Activated gamma-delta T cell treated with anti-CD3 and anti-CD28 coated beads, Interleukin-2, amount 50 U/mL, for 16 hours (primary cell): Measurements from ENCODE around the gene JKAMP.
"Not testable (repeated sequence)": the region's sequence is repeated elsewhere in the genome, so short reads cannot be mapped to it uniquely, and the experiment has no call there.

Experiments used
- DNase-seq: peaks from one replicate; pipeline ENCODE4 v3.0.0-alpha.2; 2020; ENCODE audit warnings: low read depth

Gene JKAMP, protein sequence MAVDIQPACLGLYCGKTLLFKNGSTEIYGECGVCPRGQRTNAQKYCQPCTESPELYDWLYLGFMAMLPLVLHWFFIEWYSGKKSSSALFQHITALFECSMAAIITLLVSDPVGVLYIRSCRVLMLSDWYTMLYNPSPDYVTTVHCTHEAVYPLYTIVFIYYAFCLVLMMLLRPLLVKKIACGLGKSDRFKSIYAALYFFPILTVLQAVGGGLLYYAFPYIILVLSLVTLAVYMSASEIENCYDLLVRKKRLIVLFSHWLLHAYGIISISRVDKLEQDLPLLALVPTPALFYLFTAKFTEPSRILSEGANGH

DNA sequence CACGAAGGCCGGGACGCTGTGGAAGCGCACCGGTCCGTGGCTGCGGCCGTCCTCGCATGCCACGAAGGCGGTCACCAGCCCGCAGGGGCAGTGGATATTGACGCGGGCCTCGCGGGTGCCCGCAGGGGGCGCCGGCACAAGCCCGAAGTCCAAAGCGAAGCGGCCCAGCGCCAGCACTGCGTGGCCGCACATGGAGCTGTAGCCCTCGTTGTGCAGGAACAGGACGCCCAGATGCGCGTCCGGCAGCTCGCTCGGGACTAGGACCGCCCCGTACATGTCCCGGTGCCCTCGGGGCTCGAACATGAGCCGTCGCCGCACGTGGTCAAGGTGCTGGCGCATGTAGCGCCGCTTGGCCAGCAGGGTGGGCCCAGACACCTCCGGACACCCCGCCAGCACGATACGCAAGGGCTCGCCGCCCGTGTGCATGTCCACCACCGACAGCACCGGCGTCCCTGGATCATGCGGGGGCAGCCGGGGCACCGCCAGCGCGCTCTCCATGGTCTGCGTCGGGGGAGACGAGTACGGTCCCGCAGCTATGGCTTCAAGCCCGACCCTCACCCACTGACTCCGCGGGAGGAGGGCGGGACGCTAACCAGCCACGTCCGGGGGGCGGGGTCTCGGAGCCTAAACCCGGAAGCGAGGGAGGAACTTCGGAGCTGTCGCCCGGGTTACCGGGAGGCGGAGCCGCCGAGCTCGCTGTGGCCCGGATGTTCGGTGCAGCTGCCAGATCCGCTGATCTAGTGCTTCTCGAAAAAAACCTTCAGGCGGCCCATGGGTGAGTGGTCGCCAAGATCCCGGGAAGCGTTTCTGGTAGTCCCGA, at the start of gene JKAMP, which contains the start of gene L3HYPDH:
Gene JKAMP (plus strand): TSS at position 699 of the 820 bp plus-strand sequence. CDS start 73 bp downstream, at position 772.
Gene L3HYPDH (minus strand): TSS at position 590 of the 820 bp plus-strand sequence. CDS start 92 bp downstream, at position 498.
- peak; percentile 97 for DNase-seq

DNA sequence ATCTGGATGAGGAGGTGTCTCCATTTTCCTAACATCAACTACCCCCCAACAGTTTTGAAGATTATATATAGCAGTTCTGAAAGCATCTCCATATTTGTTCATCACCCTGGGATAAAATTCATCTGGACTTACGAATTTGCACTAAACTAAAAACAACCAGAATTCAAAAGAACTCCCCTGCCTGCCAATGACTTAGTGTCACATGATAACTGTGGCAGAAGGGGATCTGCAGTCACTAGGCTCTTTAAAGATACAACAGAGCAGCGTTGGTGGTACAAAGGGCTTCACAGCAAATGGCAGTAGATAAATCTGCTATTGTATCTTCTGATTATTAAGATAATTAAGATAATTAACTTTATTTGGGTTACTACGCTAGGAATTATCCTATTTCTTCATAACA, 49.2 kb upstream of the JKAMP start:
- DNase-seq = no peak

DNA sequence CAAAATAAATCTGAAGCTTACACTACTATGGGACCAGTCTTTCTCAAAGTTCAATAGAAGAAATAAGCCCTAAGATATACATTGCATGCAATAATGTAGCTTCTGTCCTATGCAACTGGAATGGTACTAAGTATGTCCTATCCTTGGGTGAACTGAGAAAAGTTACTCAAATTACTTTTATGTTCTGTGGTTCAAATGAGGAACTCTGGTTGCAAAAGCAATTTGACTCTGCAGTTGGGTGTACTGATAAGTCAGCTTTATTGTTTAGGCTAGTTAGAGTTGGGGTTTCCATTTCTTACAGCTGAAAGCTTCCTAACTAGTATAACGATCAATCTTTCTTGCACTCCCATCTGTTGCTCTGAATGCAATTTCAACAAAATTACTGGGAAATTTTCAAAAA, 48.3 kb upstream of the JKAMP start:
- DNase-seq = no peak

DNA sequence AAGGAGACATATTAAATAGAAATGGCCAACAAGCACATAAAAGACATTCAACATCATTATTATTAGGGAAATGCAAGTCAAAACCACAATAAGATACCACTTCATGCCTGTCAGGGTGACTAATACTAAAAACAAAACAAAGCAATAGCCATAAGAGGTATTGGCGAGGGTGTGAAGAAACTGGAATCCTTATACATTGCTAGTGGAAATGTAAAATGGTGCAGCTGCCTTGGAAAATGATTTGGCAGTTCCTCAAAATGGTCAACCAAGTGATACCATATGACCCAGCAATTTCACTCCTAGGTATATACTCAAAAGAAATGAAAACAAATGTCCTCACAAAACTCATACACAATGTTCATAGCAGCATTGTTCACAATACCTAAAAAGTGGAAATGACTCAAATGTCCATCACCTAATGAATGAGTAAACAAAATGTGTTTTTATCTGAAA, 46.1 kb upstream of the JKAMP start:
- DNase-seq = no peak

DNA sequence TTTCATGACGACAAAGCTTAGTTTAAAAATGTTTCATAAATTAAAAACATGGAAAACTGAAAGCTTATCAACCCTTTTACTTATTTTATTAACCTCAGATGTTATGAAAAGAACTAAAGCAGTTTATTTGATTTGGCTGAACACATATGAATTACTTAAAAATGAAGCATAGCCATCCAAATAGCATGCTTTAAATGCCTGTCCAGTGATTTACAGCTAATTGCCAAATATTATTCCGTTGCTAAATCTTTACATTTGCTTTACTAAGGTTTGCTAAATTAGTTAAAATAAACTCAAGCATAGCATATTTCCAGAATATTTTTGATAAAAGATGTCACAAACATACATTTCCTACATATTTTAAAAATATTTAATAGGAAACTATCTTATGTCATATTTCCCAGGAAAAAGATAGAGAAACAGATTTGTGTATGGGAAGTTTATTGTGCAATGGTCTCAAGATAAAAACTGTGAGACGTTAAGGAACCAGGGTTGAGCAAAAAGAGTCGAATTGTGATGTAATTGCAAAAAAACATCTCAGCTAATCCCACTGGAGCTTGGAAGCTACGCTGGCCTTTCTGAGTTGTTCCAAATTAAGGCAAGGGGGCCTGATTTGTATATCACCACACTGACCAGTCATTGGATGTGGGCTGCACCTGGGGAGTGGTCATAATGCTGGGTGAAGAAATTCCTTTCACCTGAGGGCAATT, 44.9 kb upstream of the JKAMP start:
- no peak for DNase-seq

DNA sequence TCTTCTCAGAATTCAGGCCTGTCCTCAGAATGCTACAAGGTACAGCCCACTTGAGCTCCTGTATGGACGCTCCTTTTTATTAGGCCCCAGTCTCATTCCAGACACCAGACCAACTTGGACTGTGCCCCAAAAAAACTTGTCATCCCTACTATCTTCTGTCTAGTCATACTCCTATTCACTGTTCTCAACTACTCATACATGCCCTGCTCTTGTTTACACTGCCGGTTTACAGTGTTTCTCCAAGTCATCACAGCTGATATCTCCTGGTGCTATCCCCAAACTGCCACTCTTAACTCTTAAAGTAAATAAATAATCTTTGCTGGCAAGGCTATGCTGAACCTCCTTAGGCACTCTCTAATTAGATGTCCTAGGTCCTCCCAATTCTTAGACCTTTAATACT, 35.6 kb upstream of the JKAMP start:
- not testable (repeated sequence) for DNase-seq

DNA sequence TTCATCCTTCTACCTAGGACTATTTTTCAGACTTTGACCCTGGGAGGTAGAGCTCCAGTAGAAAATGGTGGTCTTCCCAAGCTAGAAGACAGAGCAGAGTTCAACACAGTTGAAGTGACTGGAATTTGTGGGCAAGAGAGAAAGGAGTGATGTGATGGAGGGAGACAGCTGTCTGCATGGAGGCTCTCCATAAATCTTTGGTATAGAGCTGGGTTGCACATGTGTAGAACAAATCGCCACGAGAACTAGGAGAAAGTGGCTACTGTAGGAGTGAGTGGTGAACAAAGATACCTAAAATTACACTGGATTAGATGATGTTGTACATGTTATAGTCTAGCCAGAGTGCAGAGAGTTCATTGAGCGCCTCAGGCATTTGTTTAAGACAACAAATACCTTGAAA, 33.6 kb upstream of the JKAMP start:
- no peak for DNase-seq

DNA sequence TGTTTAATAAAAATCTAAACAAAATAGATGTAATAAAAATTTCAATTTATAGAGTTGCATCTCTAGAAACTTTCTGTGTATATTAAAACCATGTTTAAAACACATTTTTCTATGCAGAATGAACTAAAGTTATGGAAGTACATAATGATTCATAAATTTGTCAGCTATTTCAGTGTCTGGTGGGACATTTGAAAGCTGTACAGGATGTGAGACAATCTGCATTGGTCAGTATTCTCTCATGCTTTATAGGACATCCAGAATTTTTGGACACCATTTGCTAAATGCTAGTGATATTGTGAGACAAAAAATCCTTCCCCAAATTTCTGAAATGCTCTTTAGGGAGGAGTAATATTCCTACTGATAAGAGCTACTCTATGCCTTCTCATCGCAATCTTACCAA, 32.5 kb upstream of the JKAMP start:
- DNase-seq = no peak

DNA sequence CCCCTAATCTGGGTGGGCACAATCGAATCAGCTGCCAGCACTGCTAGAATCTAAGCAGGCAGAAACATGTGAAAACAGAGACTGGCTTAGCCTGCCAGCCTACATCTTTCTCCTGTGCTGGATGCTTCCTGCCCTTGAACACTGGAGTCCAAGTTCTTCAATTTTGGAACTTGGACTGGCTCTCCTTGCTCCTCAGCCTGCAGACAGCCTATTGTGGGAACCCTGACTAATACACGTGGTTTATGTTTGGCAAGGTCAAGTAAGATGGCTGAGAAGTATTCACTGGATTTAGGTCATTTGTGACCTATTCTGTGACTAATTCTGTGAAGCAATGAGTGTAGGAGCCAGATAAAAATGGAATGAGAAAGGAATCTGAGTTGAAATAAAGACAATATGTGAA, 30.2 kb upstream of the JKAMP start:
- DNase-seq = no peak

DNA sequence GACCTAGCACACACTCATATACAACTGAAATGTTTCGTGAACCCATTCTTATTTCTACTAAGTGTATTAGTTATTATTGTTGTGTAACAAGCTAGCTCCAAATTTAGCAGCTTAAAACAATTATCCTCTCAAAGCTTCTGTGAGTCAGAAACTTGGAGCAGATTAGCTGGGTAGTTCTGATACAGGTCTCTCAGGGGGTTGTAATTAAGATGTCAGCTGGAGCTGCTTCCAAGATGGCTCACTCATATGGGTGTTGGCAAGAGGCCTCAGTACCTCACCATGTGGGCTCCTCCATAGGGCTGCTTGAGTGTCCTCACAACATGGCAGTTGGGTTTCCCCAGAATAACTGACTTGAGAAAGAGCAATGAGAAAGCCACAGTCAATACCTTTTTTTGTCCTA, 28.9 kb upstream of the JKAMP start:
- DNase-seq = no peak

DNA sequence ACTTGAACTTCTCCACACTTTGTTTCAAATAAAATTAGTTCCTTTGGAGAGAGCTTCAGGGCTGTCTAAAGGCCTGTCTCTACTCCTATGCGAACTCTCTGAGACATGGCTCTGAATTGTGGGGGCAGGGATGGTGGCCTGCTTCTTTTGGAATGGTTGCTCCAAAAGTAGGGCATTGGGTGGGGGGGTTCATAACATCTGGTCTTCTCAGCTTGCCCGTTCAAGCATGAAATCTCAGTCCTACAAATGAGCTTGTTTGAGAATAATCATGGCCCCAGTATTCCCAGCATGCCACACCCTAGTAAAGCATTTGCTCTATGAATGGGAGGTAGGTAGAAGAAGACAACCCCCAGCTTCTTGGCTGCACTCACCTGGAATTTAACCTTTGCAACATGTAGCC, 25.8 kb upstream of the JKAMP start:
- no peak for DNase-seq

DNA sequence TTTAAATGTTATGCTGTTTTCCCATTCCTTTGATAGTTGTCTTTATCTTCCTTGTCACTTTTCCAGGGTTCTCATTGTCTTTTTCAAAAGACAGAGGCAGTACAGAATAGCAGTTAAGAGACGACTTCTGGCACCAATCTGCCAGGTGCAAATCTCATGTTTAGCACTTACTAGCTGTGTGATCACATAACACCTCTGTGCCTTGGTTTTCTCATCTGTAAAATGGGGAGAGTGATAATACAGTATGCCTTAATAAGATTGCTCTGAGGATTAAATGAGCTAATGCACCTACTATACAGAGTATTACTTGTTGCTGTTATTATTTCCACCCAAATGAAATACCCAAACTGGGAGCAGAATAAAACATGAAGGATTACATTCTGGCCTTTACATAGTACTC, 23.9 kb upstream of the JKAMP start:
- DNase-seq = no peak

DNA sequence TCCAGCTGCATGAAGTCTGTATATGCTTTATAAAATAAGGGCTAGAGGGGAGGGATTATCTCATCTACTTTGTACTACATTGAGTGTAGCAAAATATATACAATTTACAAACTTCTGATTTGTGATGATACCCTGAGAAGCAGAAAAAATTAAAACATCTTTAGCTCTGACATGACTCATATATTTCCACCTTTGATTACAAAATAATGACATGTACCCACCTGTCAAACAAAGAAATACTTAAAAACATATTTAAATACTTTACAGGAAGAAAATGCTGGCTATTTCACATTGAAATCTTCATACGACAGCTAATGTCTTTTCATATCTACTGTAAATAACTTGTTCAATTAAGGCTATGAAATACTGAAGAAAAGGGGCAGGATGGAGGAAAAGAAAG, 22.4 kb upstream of the JKAMP start:
- DNase-seq = no peak

DNA sequence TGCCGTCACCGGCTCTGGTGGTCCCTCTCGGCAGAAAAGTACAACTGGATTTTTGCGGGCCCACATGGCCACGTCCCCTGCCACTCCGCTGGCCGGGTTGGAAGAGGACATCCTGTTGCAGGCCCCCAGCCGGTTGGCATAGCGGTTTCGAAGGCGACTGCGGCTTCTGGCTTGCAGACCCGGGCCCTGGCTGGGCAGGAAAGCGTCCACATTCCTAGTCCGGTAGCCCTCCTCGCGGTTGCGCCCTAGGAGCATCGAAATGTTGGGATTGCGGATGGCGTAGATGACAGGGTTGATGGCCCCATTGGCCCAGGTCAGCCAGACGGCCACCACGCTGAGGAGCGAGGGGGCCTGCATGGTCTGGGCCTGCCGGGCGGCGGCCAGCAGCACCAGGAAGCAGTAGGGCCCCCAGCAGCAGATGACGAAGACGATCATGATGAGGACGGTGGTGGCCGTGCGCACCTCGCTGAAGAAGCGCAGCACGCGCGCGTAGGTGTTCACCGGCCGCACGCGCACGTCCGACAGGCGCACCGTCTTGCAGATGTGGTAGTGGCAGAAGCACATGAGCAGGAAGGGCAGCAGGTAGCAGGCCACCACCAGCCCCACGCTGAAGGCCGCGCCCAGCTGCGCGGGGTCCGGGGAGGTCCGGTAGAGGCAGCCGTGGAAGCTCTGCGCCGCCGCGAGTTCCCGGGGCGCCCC, 20.4 kb upstream of the JKAMP start:
- DNase-seq = no peak

DNA sequence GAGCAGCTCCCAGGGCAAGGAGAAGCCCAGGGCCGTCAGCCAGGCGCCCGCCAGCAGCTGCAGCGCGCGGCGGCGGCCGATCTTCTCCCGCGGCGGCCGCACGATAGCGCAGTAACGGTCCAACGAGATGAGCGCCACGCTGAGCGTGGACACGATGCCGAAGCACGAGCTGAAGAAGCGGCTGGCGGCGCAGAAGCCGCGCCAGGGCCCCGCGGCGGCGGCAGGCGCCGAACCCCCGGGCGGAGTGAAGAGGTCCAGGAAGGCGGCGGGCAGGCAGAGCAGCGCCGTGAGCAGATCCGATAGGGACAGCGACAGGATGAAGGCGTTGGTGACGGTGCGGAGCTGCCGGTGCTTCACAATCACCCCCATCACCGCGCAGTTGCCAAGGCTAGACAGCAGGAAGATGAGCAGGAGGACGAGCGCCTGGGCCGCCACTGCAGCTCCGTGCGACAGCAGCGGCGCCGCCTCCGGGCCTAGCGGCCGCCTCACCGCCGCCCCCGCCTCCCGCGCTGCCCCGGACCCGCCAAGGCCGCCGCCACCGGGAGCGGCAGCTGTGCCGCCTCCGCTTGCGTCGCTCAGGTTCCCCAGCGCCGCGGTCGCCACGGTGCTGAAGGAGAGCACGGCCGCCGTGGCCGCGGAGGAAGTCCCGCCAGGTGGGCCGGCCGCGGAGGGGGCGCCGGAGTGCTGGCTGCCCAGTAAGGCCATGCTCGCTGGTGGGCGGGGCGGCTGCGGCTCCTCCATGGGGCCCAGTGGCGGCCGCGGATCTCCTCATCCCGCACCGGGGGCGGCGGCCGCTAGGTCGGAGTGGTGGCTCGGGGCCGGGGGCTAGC, 19.6 kb upstream of the JKAMP start:
- peak; percentile 39 for DNase-seq

DNA sequence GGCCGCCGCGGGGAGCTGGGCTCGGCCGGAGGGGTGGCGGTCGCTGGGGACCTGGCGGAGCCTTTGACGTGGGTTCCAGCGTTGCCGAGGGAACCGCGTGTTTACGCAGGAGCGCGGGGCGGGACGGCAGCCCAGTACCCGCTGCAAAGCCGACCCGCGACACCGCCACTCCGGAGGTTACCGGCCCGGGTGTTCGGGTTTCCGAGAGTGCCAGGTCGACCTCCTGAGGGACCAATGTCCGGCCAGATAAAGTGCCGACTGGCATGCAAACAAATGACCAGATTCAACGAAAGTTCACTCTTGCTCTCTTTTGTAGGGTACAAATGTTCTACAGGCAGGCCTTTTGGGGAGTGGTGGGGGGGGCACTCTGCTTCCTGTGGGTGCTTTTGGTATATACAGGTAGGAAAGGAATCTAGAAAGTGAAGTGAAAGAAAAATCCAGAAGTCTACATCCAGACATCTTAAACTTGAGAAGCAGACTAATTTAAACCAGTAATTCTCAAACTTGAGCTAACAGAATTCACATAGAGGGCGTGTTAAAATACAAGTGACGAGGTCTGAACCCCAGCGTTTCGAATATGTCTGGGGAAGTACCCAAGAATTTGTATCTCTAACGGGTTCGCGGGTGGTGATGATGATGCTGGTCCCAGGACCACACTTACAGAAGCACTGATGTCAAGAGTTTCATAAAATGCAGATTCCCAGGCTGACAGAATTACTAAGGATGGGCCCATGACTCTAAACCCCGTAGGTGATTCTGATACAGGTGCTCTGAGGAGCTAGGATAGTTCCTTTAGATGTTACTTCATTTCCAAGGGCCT, 18.8 kb upstream of the JKAMP start, which contains the start of gene GPR135:
Gene GPR135 (minus strand): TSS at position 65 of the 820 bp plus-strand sequence. CDS start 154 bp downstream, outside the sequence.
- no peak for DNase-seq

DNA sequence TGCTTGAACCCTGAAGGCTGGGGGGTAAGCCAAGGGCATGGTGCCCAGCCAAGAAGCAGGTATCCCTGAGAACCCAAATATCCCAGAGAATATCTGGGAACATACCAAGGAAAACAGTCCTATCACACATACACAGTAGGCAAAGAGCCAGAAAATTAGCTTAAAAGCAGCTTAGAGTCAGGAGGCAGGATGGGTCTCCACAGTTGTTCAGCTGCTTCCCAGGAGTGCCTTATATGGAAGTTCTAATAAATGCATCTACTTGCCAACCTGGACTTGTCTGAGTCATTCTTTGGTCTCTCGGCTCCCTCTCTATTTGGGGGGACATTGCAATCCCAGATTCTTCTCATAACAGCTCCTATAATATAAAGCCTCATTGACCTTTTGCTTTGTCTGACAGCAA, 10.1 kb upstream of the JKAMP start:
- no peak for DNase-seq

DNA sequence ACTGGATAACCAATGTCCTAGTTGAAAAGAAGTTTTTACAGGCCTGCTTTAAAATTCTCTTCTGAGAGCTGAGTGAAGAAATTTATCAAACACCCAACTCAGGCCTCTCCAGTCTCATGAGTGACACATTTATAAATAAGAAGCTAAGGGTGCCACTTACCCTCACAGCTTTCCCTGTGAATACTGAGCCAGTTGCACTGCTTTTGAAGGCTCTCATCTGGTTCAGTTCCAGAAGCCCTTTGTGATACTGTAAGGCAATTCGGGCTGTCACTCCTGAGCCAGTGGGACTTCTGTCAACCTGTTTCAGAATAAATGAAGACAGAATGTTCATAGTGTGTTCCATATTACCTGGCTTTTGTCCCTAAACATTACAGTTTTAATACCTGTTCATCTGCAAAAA, 8.6 kb upstream of the JKAMP start:
- DNase-seq = no peak

DNA sequence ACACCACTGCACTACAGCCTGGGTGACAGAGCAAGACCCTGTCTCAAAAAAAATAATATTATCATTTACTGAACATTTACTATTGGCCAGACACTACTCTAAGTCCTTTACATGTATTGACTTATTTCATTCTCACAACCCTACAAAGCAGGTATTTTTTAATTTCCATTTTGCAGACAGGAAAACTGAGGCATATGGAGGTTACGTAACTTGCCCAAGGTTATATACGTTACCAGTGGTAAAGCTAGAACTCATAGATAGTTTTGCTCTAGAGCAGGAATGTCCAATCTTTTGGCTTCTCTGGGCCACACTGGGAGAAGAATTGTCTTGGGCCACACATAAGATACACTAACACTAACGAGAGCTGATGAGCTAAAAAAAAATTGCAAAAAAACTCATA, 5.8 kb upstream of the JKAMP start:
- DNase-seq = no peak

DNA sequence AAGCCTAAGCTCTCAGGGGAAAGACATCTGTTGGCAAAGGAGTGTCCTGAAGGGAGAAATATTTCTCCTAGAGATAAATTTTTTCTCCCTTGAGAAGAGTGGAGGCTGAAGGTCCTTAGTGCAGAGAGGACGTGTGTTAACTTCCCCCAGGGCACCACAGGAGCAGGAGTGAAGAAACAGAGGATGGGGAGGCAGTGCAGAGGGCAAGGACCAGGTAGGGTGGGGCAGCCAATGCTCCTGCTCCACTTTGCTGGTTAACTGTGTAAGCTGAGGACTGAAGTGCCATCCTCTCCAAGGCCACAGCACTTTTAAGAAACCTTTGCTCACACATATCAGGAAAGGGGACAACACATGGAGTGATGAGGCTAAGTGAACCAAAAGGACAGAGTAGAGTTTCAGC, 4.2 kb upstream of the JKAMP start:
- DNase-seq = no peak
